Measurements from ENCODE around the gene VPS35.
"Not testable (repeated sequence)": the region's sequence is repeated elsewhere in the genome, so short reads cannot be mapped to it uniquely, and the experiment has no call there.

The VPS35 gene

GRCh38 chr16:46627746-46628145, 61.2 kb downstream of the VPS35 start:
- Histone ChIP-seq H3K4me1 (ENCODE audit: control insufficient read depth, insufficient read depth, low read length) (no peaks in the 10 kb centered on the region; the same call in 1 of the 2 replicates), H3K27ac (ENCODE audit: extremely low read depth, low read depth, low read length) (no peak overlapping the region), H3K9me3 (ENCODE audit: control insufficient read depth, insufficient read depth, low read depth, low read length) (no peaks in the 10 kb centered on the region), H3K36me3 (ENCODE audit: control insufficient read depth in 2 of 2, insufficient read depth in 1 of 2, low read length in 2 of 2) (no peaks in the 10 kb centered on the region), H3K4me3 (ENCODE audit: low read depth, low read length) (no peak overlapping the region)
- TF ChIP-seq ZNF433 (tag by site-specific recombination; IDR thresholded peaks at IDR 0.05; ENCODE audit: low read depth) (no peak), KLF16 (tag by site-specific recombination; IDR thresholded peaks at IDR 0.05) (no peak), ZNF366 (tag by site-specific recombination; conservative IDR thresholded peaks at IDR 0.05) (no peak), INSM2 (tag by site-specific recombination; IDR thresholded peaks at IDR 0.05) (no peak), ZSCAN23 (tag by site-specific recombination; IDR thresholded peaks at IDR 0.05) (no peak), YY1 (tag by site-specific recombination; IDR thresholded peaks at IDR 0.05) (no peak), ZNF660 (tag by site-specific recombination; IDR thresholded peaks at IDR 0.05) (no peak), ZNF580 (tag by site-specific recombination; IDR thresholded peaks at IDR 0.05) (no peak), ZNF555 (tag by site-specific recombination; conservative IDR thresholded peaks at IDR 0.05) (no peak), GLIS2 (tag by site-specific recombination; IDR thresholded peaks at IDR 0.05) (no peak), OVOL3 (tag by site-specific recombination; IDR thresholded peaks at IDR 0.05) (no peak)
- POLR2A ChIA-PET, result no interaction called here
- CTCF ChIA-PET, result interaction anchor here (0.6 kb wide), 1 partner anchor 34 kb away, joined by 3 read pairs; no protein-coding TSS in a partner anchor

- CTCF ChIA-PET, result interaction anchor here (0.6 kb wide), 1 partner anchor 85 kb away, joined by 5 read pairs; no protein-coding TSS in a partner anchor
- POLR2A ChIA-PET; H3K4me3 ChIP-seq (ENCODE audit: low read depth, low read length): not testable (repeated sequence)
These were observed 62.3 kb downstream of the VPS35 start for GRCh38 chr16:46626681-46627080.

GRCh38 chr16:46624862-46625261, 64.1 kb downstream of the VPS35 start:
- H3K36me3 ChIP-seq (ENCODE audit: control insufficient read depth in 2 of 2, insufficient read depth in 1 of 2, low read length in 2 of 2); H3K4me1 ChIP-seq (ENCODE audit: control insufficient read depth, insufficient read depth, low read length); H3K27ac ChIP-seq (ENCODE audit: extremely low read depth, low read depth, low read length); CTCF ChIA-PET; H3K9me3 ChIP-seq (ENCODE audit: control insufficient read depth, insufficient read depth, low read depth, low read length); H3K4me3 ChIP-seq (ENCODE audit: low read depth, low read length); POLR2A ChIA-PET: not testable (repeated sequence)

More at GRCh38 chr16:46626681-46627080, 62.3 kb downstream of the VPS35 start:
- H3K4me1 ChIP-seq (ENCODE audit: control insufficient read depth, insufficient read depth, low read length); H3K27ac ChIP-seq (ENCODE audit: extremely low read depth, low read depth, low read length); H3K9me3 ChIP-seq (ENCODE audit: control insufficient read depth, insufficient read depth, low read depth, low read length); H3K36me3 ChIP-seq (ENCODE audit: control insufficient read depth in 2 of 2, insufficient read depth in 1 of 2, low read length in 2 of 2): not testable (repeated sequence)

- POLR2A ChIA-PET, result not testable (repeated sequence)
These were observed 65.3 kb downstream of the VPS35 start for GRCh38 chr16:46623707-46624106.

GRCh38 chr16:46623246-46623645, 65.7 kb downstream of the VPS35 start:
- H3K27ac ChIP-seq (ENCODE audit: extremely low read depth, low read depth, low read length); POLR2A ChIA-PET; H3K4me3 ChIP-seq (ENCODE audit: low read depth, low read length); H3K4me1 ChIP-seq (ENCODE audit: control insufficient read depth, insufficient read depth, low read length); H3K9me3 ChIP-seq (ENCODE audit: control insufficient read depth, insufficient read depth, low read depth, low read length); CTCF ChIA-PET: not testable (repeated sequence)
- H3K36me3 ChIP-seq (ENCODE audit: control insufficient read depth in 2 of 2, insufficient read depth in 1 of 2, low read length in 2 of 2), result peaks cover under 1 to 12% of the 10 kb centered on the region in 2 experiments; a peak in 1 of 3 replicates

More at GRCh38 chr16:46623707-46624106, 65.3 kb downstream of the VPS35 start:
- CTCF ChIA-PET; H3K36me3 ChIP-seq (ENCODE audit: control insufficient read depth in 2 of 2, insufficient read depth in 1 of 2, low read length in 2 of 2); H3K4me1 ChIP-seq (ENCODE audit: control insufficient read depth, insufficient read depth, low read length); H3K9me3 ChIP-seq (ENCODE audit: control insufficient read depth, insufficient read depth, low read depth, low read length); H3K4me3 ChIP-seq (ENCODE audit: low read depth, low read length); H3K27ac ChIP-seq (ENCODE audit: extremely low read depth, low read depth, low read length): not testable (repeated sequence)
